Body of pancreas (tissue), 4 donors: ENCODE data around the gene GTF2F2.

Experiments used
- POLR2A ChIP-seq, 3 donors: fragments of 450-650 bp; IDR thresholded peaks; one replicate each; pipeline ENCODE4 v1.6.1; 2016; ENCODE audit warnings: antibody characterized with exemption in 3 of 3, mild to moderate bottlenecking in 2 of 3
- TF ChIP-seq, protein P1 (sequence below), 7 experiments: fragments of 450-650 bp in 4 of 7; fragments of 200-600 bp in 3 of 7; sonication (generic) in 3 of 7; IDR thresholded peaks; one replicate each; pipeline ENCODE4 v1.5.1; 2016 to 2019; ENCODE audit warnings: antibody characterized with exemption in 7 of 7

GRCh38 chr13:45316338-45316737 is 196.0 kb downstream of the GTF2F2 start:
- TF ChIP-seq, protein P1, sequence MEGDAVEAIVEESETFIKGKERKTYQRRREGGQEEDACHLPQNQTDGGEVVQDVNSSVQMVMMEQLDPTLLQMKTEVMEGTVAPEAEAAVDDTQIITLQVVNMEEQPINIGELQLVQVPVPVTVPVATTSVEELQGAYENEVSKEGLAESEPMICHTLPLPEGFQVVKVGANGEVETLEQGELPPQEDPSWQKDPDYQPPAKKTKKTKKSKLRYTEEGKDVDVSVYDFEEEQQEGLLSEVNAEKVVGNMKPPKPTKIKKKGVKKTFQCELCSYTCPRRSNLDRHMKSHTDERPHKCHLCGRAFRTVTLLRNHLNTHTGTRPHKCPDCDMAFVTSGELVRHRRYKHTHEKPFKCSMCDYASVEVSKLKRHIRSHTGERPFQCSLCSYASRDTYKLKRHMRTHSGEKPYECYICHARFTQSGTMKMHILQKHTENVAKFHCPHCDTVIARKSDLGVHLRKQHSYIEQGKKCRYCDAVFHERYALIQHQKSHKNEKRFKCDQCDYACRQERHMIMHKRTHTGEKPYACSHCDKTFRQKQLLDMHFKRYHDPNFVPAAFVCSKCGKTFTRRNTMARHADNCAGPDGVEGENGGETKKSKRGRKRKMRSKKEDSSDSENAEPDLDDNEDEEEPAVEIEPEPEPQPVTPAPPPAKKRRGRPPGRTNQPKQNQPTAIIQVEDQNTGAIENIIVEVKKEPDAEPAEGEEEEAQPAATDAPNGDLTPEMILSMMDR (IDR thresholded peaks at IDR 0.05), result no peak
- TF ChIP-seq POLR2A (IDR thresholded peaks at IDR 0.05), result peak in 1 of 3 donors; percentile 7
